Type B pancreatic cell (in vitro differentiated cells): ENCODE data around the gene SEMA3E. TPM values are rescaled to one million over a fixed set of nuclear protein-coding genes. Genes with fewer than 3 reads are reported as not detected.

Source experiments
- DNase-seq: peaks from one replicate; pipeline ENCODE4 v3.0.0; 2021; ENCODE audit warnings: mixed read lengths; ENCODE audit not compliant: unreplicated experiment; ENCODE audit errors: extremely low spot score
- H3K27ac Mint-ChIP-seq: 2 replicates; pipeline ENCODE4 v1.8.0; 2021; ENCODE audit warnings: mild to moderate bottlenecking, mixed read lengths
- H3K27me3 Mint-ChIP-seq: 2 replicates; pipeline ENCODE4 v1.8.0; 2021; ENCODE audit warnings: mixed read lengths
- H3K36me3 Mint-ChIP-seq: 2 replicates; pipeline ENCODE4 v1.8.0; 2021; ENCODE audit warnings: mixed read lengths
- H3K4me1 Mint-ChIP-seq: one replicate; pipeline ENCODE4 v1.8.0; 2021; ENCODE audit warnings: mixed read lengths; ENCODE audit not compliant: unreplicated experiment
- H3K4me3 Mint-ChIP-seq: 2 replicates; pipeline ENCODE4 v1.8.0; 2021; ENCODE audit warnings: mild to moderate bottlenecking, mixed read lengths
- H3K9me3 Mint-ChIP-seq: 2 replicates; pipeline ENCODE4 v1.8.0; 2021; ENCODE audit warnings: mixed read lengths
- total RNA-seq: library from RNA; stranded (reverse); gene quantifications from 2 replicates; pipeline ENCODE4 v1.2.1, GENCODE V29; 2021; ENCODE audit warnings: low replicate concordance
- TF ChIP-seq, protein P1 (sequence below): fragments of 200-600 bp; sonication (generic); conservative IDR thresholded peaks from 2 replicates; pipeline ENCODE4 v1.5.0; 2021; ENCODE audit warnings: antibody characterized with exemption, mild to moderate bottlenecking

The SEMA3E gene
- total RNA-seq, 1 donor from 2014 or later: 27.7 TPM

DNA sequence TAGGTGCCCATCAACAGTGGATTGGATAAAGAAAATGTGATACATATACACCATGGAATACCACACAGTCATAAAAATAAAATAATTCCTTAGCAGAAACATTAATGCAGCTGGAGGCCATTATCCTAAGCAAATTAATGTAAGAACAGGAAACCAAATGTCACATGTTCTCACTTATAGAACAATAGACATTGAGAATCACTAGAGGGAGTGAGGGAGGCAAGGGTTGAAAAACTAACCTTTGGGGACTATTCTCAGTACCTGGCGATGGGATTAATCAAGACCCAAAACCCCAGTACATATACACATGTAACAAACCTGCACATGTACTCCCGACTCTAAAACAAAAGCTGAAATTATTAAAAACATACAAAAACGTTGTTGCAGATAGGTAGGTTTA, 222.6 kb downstream of the SEMA3E start:
- H3K36me3 Mint-ChIP-seq: no peaks in the 10 kb centered on the region
- H3K4me1 Mint-ChIP-seq: peaks cover 20% of the 10 kb centered on the region
- no peaks in the 10 kb centered on the region for H3K27me3 Mint-ChIP-seq
- H3K4me3 Mint-ChIP-seq: no peak overlapping the region
- H3K9me3 Mint-ChIP-seq: no peaks in the 10 kb centered on the region
- no peak for DNase-seq
- TF ChIP-seq, protein P1, sequence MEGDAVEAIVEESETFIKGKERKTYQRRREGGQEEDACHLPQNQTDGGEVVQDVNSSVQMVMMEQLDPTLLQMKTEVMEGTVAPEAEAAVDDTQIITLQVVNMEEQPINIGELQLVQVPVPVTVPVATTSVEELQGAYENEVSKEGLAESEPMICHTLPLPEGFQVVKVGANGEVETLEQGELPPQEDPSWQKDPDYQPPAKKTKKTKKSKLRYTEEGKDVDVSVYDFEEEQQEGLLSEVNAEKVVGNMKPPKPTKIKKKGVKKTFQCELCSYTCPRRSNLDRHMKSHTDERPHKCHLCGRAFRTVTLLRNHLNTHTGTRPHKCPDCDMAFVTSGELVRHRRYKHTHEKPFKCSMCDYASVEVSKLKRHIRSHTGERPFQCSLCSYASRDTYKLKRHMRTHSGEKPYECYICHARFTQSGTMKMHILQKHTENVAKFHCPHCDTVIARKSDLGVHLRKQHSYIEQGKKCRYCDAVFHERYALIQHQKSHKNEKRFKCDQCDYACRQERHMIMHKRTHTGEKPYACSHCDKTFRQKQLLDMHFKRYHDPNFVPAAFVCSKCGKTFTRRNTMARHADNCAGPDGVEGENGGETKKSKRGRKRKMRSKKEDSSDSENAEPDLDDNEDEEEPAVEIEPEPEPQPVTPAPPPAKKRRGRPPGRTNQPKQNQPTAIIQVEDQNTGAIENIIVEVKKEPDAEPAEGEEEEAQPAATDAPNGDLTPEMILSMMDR: no peak
- H3K27ac Mint-ChIP-seq: no peak overlapping the region

DNA sequence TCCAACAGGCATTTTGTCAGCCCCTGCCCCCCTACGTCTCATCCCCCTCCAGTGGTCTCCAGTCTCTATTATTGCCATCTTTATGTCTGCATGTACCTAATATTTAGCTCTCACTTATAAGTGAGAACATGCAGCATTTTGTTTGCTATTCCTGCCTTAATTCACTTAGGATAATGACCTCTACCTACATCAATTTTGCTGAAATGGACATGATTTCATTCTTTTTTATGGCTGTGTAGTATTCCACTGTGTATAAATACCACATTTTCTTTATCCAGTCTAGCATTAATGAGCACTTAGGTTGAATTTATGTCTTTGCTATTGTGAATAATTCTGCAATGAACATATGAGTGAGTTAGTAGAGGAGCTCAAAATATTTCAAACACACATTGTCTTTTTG, 229.9 kb downstream of the SEMA3E start:
- H3K4me1 Mint-ChIP-seq: peaks cover 3% of the 10 kb centered on the region
- no peaks in the 10 kb centered on the region for H3K9me3 Mint-ChIP-seq
- no peak overlapping the region for H3K4me3 Mint-ChIP-seq
- no peaks in the 10 kb centered on the region for H3K27me3 Mint-ChIP-seq
- TF ChIP-seq, protein P1: no peak
- no peaks in the 10 kb centered on the region for H3K36me3 Mint-ChIP-seq
- H3K27ac Mint-ChIP-seq: no peak overlapping the region
- no peak for DNase-seq

DNA sequence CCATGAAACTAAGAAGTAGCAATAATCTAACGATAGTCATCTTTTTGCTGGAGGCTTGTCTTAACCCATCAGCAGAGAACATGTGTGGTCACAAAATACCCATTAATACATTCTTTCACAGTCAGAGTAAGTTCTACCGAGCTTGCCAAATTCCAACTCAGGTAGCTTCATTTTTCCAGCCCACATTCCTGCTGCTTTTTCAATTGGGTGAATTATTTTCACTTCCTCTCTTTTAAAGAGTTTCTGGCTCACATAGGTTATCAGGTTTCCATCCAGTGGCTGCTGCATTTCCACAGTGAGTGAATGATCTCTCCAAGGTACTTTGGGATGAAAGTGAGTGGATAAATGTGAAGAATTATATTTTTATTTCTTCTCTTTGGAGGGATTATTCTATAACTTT, 233.1 kb downstream of the SEMA3E start:
- Mint-ChIP-seq H3K27me3 (no peaks in the 10 kb centered on the region), H3K27ac (no peak overlapping the region), H3K36me3 (no peaks in the 10 kb centered on the region), H3K4me3 (no peak overlapping the region), H3K9me3 (no peaks in the 10 kb centered on the region), H3K4me1 (peaks cover 13% of the 10 kb centered on the region)
- DNase-seq: no peak
- TF ChIP-seq, protein P1: no peak

DNA sequence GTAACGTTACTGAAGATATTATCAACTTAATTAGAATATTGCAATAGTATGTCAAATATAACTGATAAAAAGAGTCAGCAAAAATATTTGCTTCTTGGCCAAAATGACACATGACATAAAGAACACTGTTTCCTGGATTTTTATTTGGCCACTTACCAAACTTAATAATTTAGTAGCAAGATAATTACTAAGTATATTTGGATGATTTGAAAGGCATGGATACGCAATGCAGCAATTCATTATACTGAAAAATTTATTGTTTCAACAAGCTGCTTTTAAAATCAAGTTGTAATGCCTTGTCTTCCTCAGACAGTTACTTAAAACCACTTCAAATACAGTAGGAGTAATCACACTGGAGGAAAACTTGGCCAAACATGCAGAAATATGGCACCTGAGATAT, 234.0 kb downstream of the SEMA3E start:
- TF ChIP-seq, protein P1: no peak
- no peaks in the 10 kb centered on the region for H3K27me3 Mint-ChIP-seq
- H3K4me1 Mint-ChIP-seq: peaks cover 13% of the 10 kb centered on the region
- no peak for DNase-seq
- no peaks in the 10 kb centered on the region for H3K36me3 Mint-ChIP-seq
- no peak overlapping the region for H3K27ac Mint-ChIP-seq
- no peak overlapping the region for H3K4me3 Mint-ChIP-seq
- no peaks in the 10 kb centered on the region for H3K9me3 Mint-ChIP-seq

DNA sequence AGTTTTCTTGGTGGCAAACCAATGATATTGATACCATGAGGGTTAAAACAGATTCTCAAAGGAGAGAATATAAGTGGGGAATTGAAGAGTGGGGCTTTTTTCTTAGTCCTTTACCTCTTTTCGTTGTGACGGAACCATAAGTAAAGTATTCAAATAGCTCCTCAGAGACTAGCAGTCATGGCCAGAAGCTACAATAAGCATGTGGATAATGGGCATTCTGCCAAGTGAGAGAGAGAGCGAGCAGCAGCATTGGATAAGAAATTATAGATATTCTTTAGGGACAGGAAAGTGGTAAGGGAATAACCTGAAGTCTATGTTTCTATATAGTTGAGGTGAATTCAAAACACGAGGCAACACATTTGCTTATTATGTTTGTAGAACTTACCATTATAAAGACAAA, 235.1 kb downstream of the SEMA3E start:
- Mint-ChIP-seq H3K4me1 (peaks cover 13% of the 10 kb centered on the region), H3K36me3 (no peaks in the 10 kb centered on the region), H3K27ac (no peak overlapping the region), H3K9me3 (no peaks in the 10 kb centered on the region), H3K27me3 (no peaks in the 10 kb centered on the region), H3K4me3 (no peak overlapping the region)
- TF ChIP-seq, protein P1: no peak
- DNase-seq: no peak

DNA sequence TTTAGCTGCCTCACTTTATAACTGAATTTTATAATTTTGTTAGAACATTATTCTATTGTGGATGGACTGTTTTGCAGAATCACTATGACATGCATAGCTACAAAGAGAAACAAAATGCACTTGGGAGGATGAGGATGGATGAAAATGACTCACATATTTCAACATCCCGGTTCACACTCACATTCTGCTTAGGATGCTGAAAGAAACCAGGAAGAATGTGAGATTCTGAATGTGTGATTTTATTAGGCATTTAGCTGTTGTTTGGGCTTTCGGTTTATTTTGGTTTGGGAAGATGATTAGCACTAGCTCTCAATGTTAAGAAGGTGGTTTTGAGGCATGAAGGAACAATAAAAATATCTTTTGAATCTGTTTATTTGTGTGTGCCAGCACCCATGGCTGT, 235.5 kb downstream of the SEMA3E start:
- Mint-ChIP-seq H3K36me3 (no peaks in the 10 kb centered on the region), H3K9me3 (no peaks in the 10 kb centered on the region), H3K4me1 (peaks cover 13% of the 10 kb centered on the region), H3K27me3 (no peaks in the 10 kb centered on the region), H3K4me3 (peak overlapping the region; percentile 15), H3K27ac (no peak overlapping the region)
- DNase-seq: no peak
- TF ChIP-seq, protein P1: no peak
